CD4-positive, alpha-beta T cell treated with Interleukin-4 for 1 hour (primary cell): ENCODE data around the gene OR2F2.

Source experiments
- DNase-seq, 2 donors: peaks; one replicate each; pipeline ENCODE4 v3.0.0-alpha.2; 2020 to 2022

Gene OR2F2

GRCh38 chr7:143979998-143980397, 45.0 kb downstream of the OR2F2 start:
- no peak for DNase-seq

- DNase-seq = no peak
These were observed 45.9 kb downstream of the OR2F2 start for GRCh38 chr7:143980746-143981510.

- no peak for DNase-seq
These were observed 48.9 kb downstream of the OR2F2 start for GRCh38 chr7:143983960-143984359.
